ENCODE results near the gene VENTX. TPM values are rescaled to one million over a fixed set of nuclear protein-coding genes. Genes with fewer than 3 reads are reported as not detected.

The VENTX gene
- total RNA-seq, 1 experiment from 2014 or later, result not detected

DNA sequence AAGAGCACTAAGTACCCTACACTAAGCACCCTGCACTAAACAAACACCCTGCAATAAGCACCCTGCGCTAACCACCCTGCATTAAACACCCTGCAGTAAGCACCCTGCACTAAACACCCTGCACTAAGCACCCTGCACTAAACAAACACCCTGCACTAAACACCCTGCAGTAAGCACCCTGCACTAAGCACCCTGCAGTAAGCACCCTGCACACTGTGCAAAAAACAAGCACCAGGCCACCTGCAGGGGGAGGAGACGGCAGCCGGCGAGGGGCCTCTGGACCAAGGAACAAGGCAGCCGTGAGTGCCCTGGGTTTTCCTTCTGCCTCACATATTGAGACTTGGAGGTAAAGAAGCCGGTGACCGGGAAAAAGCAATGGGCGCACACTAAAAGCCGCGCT lies 47.4 kb upstream of the VENTX start:
- Mint-ChIP-seq H3K36me3 (ENCODE audit: insufficient read depth, unreplicated experiment) (peaks cover 2% of the 10 kb centered on the region), H3K4me1 (ENCODE audit: low read depth, unreplicated experiment) (no peaks in the 10 kb centered on the region), H3K27me3 (ENCODE audit: unreplicated experiment) (peaks cover 31% of the 10 kb centered on the region), H3K27ac (ENCODE audit: unreplicated experiment) (no peak overlapping the region), H3K9me3 (ENCODE audit: low read depth, unreplicated experiment) (peaks cover 4% of the 10 kb centered on the region), H3K4me3 (ENCODE audit: low read depth, unreplicated experiment) (no peak overlapping the region)
- intact Hi-C loops (cut with micrococcal nuclease; ENCODE audit: unreplicated experiment), result no loop called here
- TF ChIP-seq, protein P1, sequence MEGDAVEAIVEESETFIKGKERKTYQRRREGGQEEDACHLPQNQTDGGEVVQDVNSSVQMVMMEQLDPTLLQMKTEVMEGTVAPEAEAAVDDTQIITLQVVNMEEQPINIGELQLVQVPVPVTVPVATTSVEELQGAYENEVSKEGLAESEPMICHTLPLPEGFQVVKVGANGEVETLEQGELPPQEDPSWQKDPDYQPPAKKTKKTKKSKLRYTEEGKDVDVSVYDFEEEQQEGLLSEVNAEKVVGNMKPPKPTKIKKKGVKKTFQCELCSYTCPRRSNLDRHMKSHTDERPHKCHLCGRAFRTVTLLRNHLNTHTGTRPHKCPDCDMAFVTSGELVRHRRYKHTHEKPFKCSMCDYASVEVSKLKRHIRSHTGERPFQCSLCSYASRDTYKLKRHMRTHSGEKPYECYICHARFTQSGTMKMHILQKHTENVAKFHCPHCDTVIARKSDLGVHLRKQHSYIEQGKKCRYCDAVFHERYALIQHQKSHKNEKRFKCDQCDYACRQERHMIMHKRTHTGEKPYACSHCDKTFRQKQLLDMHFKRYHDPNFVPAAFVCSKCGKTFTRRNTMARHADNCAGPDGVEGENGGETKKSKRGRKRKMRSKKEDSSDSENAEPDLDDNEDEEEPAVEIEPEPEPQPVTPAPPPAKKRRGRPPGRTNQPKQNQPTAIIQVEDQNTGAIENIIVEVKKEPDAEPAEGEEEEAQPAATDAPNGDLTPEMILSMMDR (IDR thresholded peaks at IDR 0.05; ENCODE audit: unreplicated experiment), result no peak
- no peak for DNase-seq
- BruUV-seq (replicated peaks), result no TSS peak
- CTCF ChIA-PET, result no interaction called here

DNA sequence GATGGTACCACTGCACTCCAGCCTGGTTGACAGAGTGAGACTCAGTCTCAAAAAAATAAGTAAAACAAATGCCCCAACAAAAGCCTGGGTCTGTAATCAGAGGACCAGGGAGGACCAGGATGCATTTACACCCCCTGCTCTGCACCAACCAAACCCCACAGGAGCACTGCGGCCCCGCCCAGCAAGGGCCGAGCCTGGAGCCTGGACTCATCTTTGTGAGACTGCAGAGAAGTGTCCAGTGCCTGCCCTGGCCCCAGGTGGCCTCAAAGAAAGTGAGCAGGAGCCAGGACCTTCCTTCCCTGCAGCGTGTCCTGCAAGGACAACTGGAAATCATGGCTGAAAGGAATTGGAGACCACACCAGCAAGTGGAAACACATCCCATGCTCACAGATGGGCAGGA lies 46.0 kb upstream of the VENTX start:
- H3K4me1 Mint-ChIP-seq (ENCODE audit: low read depth, unreplicated experiment), result no peaks in the 10 kb centered on the region
- no peak for DNase-seq
- no peak overlapping the region for H3K27ac Mint-ChIP-seq (ENCODE audit: unreplicated experiment)
- no peaks in the 10 kb centered on the region for H3K36me3 Mint-ChIP-seq (ENCODE audit: insufficient read depth, unreplicated experiment)
- TF ChIP-seq, protein P1 (IDR thresholded peaks at IDR 0.05; ENCODE audit: unreplicated experiment), result no peak
- CTCF ChIA-PET, result no interaction called here
- intact Hi-C loops (cut with micrococcal nuclease; ENCODE audit: unreplicated experiment), result no loop called here
- H3K9me3 Mint-ChIP-seq (ENCODE audit: low read depth, unreplicated experiment), result peaks cover 4% of the 10 kb centered on the region
- peaks cover 31% of the 10 kb centered on the region for H3K27me3 Mint-ChIP-seq (ENCODE audit: unreplicated experiment)
- H3K4me3 Mint-ChIP-seq (ENCODE audit: low read depth, unreplicated experiment), result no peak overlapping the region
- no TSS peak for BruUV-seq (replicated peaks)

DNA sequence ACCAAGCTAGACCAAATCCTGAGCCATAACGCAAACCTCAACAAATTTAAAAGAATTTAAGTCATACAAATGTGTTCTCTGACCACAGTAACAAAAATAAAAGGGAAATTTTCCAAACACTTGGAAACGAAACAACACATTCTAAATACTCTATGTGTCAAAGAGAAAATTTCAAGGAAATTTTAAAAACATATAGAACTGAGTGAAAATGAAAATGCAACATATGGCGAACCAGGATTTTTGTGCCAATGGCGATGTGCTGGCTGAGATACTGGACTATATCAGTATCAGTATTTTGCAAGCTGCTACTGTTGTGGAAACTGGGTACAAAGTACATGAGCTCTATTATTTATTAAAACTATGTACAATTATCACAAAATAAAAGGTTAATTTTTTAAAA lies 43.5 kb upstream of the VENTX start:
- CTCF ChIA-PET, result no interaction called here
- intact Hi-C loops (cut with micrococcal nuclease; ENCODE audit: unreplicated experiment), result no loop called here
- no peak overlapping the region for H3K4me3 Mint-ChIP-seq (ENCODE audit: low read depth, unreplicated experiment)
- BruUV-seq (replicated peaks), result no TSS peak
- TF ChIP-seq, protein P1 (IDR thresholded peaks at IDR 0.05; ENCODE audit: unreplicated experiment), result no peak
- no peaks in the 10 kb centered on the region for H3K4me1 Mint-ChIP-seq (ENCODE audit: low read depth, unreplicated experiment)
- H3K27me3 Mint-ChIP-seq (ENCODE audit: unreplicated experiment), result peaks cover 31% of the 10 kb centered on the region
- no peak overlapping the region for H3K27ac Mint-ChIP-seq (ENCODE audit: unreplicated experiment)
- H3K36me3 Mint-ChIP-seq (ENCODE audit: insufficient read depth, unreplicated experiment), result no peaks in the 10 kb centered on the region
- peaks cover 4% of the 10 kb centered on the region for H3K9me3 Mint-ChIP-seq (ENCODE audit: low read depth, unreplicated experiment)
- DNase-seq, result no peak

DNA sequence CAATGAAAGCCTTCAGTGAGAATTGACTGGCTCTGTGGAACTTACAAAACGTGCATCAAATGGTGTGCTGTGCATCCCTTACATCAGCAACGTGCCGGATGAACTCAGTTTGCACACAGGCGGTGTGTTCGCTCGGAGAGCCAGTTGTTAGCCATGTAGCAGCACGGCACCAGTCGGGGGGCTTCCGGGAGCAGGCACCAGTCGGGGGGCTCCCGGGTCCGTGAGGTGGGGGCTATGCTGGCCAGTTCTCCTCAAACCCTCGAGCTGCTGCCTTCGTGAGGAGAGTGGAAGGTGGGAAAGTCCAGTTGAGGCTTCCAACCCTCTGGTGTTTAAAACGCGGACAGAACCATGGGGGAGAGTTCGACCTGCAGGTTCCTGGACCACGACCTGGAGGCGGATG lies 42.6 kb upstream of the VENTX start:
- Mint-ChIP-seq H3K9me3 (ENCODE audit: low read depth, unreplicated experiment) (peaks cover 4% of the 10 kb centered on the region), H3K36me3 (ENCODE audit: insufficient read depth, unreplicated experiment) (no peaks in the 10 kb centered on the region), H3K4me1 (ENCODE audit: low read depth, unreplicated experiment) (no peaks in the 10 kb centered on the region), H3K27ac (ENCODE audit: unreplicated experiment) (no peak overlapping the region), H3K4me3 (ENCODE audit: low read depth, unreplicated experiment) (no peak overlapping the region), H3K27me3 (ENCODE audit: unreplicated experiment) (peaks cover 31% of the 10 kb centered on the region)
- intact Hi-C loops (cut with micrococcal nuclease; ENCODE audit: unreplicated experiment), result no loop called here
- BruUV-seq (replicated peaks), result no TSS peak
- TF ChIP-seq, protein P1 (IDR thresholded peaks at IDR 0.05; ENCODE audit: unreplicated experiment), result no peak
- CTCF ChIA-PET, result no interaction called here
- no peak for DNase-seq

DNA sequence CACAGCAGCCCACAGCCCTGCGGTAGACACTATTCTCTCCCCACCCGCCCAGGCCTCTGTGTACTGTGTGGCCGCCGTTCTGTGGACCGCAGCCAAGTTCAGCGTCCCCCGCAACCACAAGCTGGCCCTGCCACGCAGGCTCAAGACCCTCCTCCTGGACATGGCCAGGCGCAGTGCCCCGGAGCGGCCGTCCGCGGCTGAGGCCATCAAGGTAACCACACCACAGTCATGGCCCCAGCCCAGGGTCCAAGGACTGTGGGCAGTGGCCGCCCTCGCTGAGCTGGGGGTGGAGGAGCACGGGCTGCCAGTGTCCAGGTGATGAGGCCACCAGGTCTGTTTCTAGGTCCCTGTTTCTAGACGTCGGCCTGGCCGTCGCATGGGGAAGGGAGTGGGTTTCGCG lies 42.0 kb upstream of the VENTX start:
- Mint-ChIP-seq H3K27me3 (ENCODE audit: unreplicated experiment) (peaks cover 31% of the 10 kb centered on the region), H3K27ac (ENCODE audit: unreplicated experiment) (no peak overlapping the region), H3K4me1 (ENCODE audit: low read depth, unreplicated experiment) (no peaks in the 10 kb centered on the region), H3K4me3 (ENCODE audit: low read depth, unreplicated experiment) (no peak overlapping the region), H3K9me3 (ENCODE audit: low read depth, unreplicated experiment) (peaks cover 4% of the 10 kb centered on the region), H3K36me3 (ENCODE audit: insufficient read depth, unreplicated experiment) (no peaks in the 10 kb centered on the region)
- no peak for DNase-seq
- CTCF ChIA-PET, result no interaction called here
- intact Hi-C loops (cut with micrococcal nuclease; ENCODE audit: unreplicated experiment), result no loop called here
- TF ChIP-seq, protein P1 (IDR thresholded peaks at IDR 0.05; ENCODE audit: unreplicated experiment), result no peak
- BruUV-seq (replicated peaks), result no TSS peak

Data from Calu3 (cell line).